CD1c-positive myeloid dendritic cell (primary cell): ENCODE results near the gene KRTAP10-7.
"Not testable (repeated sequence)": the region's sequence is repeated elsewhere in the genome, so short reads cannot be mapped to it uniquely, and the experiment has no call there.

ENCODE experiments used
- DNase-seq: peaks from one replicate; pipeline ENCODE4 v3.0.0-alpha.2; 2016; ENCODE audit errors: extremely low spot score

The KRTAP10-7 gene

GRCh38 chr21:44571844-44572782 is 28.3 kb upstream of the KRTAP10-7 start:
- DNase-seq: no peak

GRCh38 chr21:44572959-44573583 is 27.3 kb upstream of the KRTAP10-7 start:
- DNase-seq: no peak

- not testable (repeated sequence) for DNase-seq
Observed at GRCh38 chr21:44573630-44574456, 26.6 kb upstream of the KRTAP10-7 start, which contains the start of gene KRTAP10-4. TSS of gene KRTAP10-4 (plus strand) at chr21:44573729. CDS start at chr21:44573759, 30 bp downstream.

- DNase-seq: no peak
Observed at GRCh38 chr21:44574457-44575306, 25.7 kb upstream of the KRTAP10-7 start.

GRCh38 chr21:44575307-44576024 is 24.9 kb upstream of the KRTAP10-7 start:
- no peak for DNase-seq

- no peak for DNase-seq
Observed at GRCh38 chr21:44576025-44576420, 24.4 kb upstream of the KRTAP10-7 start.

- no peak for DNase-seq
Observed at GRCh38 chr21:44578371-44579055, 21.9 kb upstream of the KRTAP10-7 start.

GRCh38 chr21:44579056-44579832 is 21.2 kb upstream of the KRTAP10-7 start:
- DNase-seq: no peak

GRCh38 chr21:44579833-44580144 is 20.6 kb upstream of the KRTAP10-7 start:
- no peak for DNase-seq

- DNase-seq: not testable (repeated sequence)
Observed at GRCh38 chr21:44580231-44580821, 20.1 kb upstream of the KRTAP10-7 start, which contains the start of gene KRTAP10-5. TSS of gene KRTAP10-5 (minus strand) at chr21:44580604. CDS start at chr21:44580578, 26 bp downstream.

- no peak for DNase-seq
Observed at GRCh38 chr21:44581158-44581557, 19.2 kb upstream of the KRTAP10-7 start.

- DNase-seq: no peak
Observed at GRCh38 chr21:44582055-44582454, 18.3 kb upstream of the KRTAP10-7 start.

GRCh38 chr21:44583089-44583799 is 17.2 kb upstream of the KRTAP10-7 start:
- DNase-seq: no peak

- no peak for DNase-seq
Observed at GRCh38 chr21:44583800-44584147, 16.6 kb upstream of the KRTAP10-7 start.

GRCh38 chr21:44585892-44586291 is 14.5 kb upstream of the KRTAP10-7 start:
- DNase-seq: no peak

GRCh38 chr21:44589094-44589493 is 11.3 kb upstream of the KRTAP10-7 start:
- DNase-seq: no peak

- no peak for DNase-seq
Observed at GRCh38 chr21:44589586-44590305, 10.7 kb upstream of the KRTAP10-7 start.
